ENCODE data around the gene BEAN1.

- TF ChIP-seq, protein P1, sequence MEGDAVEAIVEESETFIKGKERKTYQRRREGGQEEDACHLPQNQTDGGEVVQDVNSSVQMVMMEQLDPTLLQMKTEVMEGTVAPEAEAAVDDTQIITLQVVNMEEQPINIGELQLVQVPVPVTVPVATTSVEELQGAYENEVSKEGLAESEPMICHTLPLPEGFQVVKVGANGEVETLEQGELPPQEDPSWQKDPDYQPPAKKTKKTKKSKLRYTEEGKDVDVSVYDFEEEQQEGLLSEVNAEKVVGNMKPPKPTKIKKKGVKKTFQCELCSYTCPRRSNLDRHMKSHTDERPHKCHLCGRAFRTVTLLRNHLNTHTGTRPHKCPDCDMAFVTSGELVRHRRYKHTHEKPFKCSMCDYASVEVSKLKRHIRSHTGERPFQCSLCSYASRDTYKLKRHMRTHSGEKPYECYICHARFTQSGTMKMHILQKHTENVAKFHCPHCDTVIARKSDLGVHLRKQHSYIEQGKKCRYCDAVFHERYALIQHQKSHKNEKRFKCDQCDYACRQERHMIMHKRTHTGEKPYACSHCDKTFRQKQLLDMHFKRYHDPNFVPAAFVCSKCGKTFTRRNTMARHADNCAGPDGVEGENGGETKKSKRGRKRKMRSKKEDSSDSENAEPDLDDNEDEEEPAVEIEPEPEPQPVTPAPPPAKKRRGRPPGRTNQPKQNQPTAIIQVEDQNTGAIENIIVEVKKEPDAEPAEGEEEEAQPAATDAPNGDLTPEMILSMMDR (IDR thresholded peaks at IDR 0.05) = no peak
- no peak for TF ChIP-seq POLR2A (IDR thresholded peaks at IDR 0.05)
Observed at GRCh38 chr16:66425651-66426050, 1.4 kb upstream of the BEAN1 start.
